Limb (tissue), 2 donors: ENCODE measurements around the gene WHAMM.
"Not testable (repeated sequence)": the region's sequence is repeated elsewhere in the genome, so short reads cannot be mapped to it uniquely, and the experiment has no call there.

Experiments used
- DNase-seq, 2 donors: peaks; one replicate each; pipeline ENCODE4 v3.0.0-alpha.2; 2016; ENCODE audit errors: extremely low spot score in 2 of 2

Gene WHAMM

DNA sequence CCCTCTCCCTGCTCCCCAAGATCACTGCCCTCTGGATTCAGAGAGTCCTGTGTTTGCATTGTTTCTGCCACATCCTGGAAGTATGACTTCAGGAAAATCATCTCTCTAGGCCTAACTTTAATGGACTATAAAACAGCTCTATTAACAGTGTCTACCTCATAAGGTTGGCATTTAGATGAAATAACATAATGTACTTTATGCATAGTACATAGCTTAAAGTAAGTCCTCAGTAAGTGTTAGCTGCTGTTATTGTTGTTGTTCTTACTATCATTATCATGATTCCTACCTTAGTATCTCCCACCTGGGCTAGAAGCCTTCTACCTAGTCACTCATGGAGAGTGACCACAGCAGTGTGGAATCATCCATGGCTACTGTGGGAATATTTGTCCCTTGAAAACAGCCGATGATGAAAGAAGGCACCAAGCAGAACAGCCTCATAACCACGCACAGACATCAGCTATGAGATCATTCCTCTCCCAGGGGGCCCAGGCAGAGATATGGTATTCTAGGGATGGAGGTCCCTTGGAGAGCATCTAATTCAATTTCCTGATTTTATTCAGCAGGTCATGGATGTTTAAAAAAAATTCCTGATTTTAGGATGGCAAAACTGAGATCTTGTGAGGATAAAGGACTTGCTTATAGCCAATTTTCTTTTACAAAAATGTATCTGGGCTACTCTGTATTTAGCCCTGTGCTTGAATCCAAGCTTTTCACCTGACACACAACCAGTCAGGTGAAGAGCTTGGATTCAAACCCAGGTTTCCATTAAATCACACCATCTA is 5.4 kb upstream of the WHAMM start:
- no peak for DNase-seq

DNA sequence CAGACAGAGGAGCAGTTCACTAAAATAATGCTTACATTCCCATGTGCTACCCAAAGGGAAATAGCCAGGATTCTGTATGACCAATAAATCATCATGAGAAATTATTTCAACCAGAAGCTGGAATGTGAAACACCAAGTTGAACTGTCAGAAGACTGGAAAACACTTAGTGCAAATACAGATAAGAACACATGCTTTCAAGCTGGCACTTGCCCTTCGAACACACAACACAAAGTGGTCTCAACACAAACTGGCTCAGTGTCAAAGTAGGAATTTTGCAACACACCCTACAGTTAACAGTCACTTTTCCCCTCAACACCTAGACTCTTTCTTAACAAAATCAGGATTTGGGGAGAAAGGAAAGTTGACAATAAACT is 4.9 kb upstream of the WHAMM start:
- no peak for DNase-seq

DNA sequence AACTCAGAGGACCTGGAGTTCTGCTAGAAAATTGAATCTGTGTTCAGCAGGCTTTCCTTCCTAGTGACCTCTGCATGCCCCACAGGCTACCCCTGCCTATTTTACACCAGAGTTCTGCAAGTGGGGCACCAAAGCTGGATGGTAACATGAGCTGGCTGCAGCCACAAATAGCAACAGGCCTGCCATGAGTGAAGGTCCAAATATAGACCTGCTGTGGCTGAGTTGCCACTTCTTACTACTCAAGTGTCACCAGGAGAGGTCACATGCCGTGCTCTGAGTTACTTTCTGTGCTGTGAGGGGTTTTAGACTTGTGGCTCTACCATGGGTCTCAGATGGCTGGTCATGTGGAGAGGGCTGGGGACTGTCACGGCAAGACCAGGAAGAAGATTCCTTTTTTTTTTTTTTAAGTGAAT is 3.4 kb upstream of the WHAMM start, which contains the start of gene FSD2:
Gene FSD2 (minus strand): TSS at position 76 of the 413 bp plus-strand sequence. CDS start 18,679 bp downstream, outside the sequence.
- DNase-seq = peak; percentile 2 to 32

DNA sequence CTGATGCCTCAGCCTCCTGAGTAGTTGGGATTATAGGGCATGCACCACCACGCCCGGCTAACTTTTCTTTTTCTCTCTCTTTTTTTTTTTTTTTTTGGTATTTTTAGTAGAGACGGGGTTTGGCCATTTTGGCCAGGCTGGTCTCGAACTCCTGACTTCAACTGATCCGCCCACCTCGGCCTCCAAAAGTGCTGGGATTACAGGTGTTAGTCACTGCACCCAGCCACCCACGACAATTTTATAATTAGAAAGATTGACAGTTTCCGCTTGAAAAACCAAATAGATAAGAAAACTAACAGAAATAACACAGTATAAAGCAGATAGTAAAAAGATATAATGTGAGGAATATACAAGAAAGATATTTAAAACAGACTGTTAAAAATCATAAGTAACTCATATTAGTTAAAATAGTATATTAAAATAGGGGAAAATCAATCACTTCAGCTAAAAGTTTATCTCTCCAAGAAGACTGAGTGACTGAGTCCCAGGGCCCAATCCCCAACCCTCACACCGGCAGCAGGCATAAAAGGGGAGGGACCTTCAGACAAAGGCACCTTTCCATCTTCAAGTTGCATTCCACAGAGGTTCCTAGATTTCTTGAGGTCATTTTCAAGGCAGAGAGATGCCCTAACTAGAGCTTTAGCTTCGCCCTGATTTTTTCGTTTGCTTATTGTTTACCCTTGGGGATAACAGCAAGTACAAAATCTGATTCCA is 1.4 kb upstream of the WHAMM start:
- DNase-seq = no peak

DNA sequence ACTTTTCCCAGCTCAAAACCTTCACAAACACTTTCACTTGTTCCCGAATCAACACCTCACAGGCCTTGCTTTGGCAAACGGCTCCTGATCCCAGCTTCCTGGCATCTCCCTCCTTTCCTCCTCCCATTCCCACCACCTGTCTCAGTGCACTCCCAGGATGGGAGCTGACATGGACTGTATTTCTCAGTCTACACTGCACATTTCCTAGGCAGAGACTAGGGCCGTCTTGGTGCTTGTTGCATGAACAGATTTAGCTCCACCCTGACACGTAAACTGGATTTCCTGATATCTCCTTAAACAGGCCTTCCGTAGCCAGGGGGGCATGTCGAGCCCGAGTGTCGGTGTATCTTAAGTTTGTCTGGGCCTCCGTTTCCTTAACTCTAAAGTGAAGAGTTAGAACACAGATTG is 790 bp upstream of the WHAMM start:
- DNase-seq = no peak

DNA sequence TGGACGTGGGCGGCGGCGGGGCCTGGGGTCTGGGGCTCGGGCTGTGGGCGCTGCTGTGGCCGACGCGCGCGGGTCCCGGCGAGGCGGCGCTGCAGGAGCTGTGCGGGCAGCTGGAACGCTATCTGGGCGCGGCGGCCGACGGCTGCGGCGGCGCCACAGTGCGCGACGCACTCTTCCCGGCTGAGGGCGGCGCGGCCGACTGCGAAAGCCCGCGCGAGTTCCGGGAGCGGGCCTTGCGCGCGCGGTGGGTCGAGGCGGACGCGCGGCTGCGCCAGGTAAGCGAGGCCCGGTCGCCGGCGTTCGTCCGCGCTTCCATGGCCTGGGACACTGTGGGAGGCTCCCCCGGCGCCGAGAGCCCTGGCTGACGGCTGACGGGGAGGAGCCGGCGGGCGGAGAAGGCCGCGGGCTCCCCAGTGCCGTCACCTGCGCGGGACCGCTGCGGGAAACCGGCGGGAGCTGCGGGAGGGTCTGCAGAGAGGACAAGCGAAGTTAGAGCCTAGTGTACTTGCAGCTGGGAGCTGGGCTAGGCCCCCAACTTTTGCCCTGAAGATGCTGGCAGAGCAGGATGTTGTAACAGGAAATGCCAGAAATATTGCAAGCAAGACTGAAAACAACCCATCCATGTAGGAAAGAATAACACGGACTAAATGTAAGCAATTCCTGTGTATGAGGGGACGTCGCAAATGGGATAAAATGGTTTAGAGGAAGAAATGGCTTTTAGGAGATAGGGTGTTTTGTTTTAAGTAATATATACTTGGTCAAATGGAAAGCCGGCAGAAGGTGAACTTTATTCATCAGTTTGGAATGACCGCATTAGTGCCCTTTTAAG is 847 bp downstream of the WHAMM start:
- DNase-seq = peak in 1 of 2 donors; percentile 8

DNA sequence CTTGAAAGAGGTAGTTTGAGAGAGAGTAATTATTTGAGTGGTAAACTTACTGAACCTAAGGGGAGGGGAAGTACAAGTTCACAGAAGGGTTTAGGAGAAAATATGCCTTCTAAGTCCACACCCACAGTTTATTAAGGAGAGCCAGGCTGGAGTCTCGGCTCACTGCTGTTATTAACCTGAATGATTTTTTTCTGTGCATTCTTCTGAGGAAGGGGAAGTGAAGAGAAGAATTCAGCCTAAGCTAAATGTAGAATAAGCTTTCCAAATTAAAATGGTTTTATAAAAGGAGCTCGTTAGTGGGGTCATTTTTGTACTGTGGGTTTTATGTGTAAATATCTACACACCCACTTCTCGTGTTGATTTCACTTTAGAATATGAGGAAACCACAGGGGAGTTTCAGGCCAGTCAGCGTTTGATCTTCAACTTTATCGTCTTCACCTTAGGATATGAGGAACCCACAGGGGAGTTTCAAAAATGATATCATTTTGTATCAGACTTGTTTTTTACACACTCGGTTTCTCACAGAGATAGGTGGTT is 1.5 kb downstream of the WHAMM start:
- no peak for DNase-seq

DNA sequence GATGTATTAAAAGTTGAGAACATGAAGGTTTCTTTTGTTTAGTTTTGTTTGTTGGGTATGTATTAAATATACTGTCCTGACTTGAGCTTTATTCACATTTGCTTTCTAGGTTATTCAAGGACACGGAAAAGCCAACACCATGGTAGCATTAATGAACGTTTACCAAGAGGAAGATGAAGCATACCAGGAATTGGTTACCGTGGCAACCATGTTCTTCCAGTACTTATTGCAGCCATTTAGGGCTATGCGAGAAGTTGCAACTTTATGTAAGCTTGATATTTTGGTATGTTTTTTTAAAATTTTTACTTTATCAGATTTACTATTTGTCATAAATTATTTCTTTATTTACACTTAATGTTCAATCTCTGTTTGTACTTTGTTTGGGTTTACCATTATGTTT is 3.6 kb downstream of the WHAMM start:
- no peak for DNase-seq

DNA sequence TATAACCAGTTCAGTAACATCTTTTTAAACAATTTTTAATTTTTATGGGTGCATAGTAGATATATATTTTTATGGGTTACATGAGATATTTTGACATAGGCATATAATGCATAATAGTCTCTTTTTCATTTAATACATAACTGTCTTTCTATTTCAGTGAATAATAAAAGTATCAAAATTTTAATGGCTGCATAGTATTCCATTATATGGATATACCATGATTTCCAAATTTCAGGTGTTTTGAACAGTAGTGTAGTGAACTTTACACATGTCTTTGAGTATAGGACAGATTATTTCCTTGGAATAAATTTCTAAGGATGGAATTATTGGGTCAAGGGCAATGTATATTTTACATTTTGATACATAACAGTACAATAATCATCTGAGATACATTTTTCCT is 10.7 kb downstream of the WHAMM start:
- no peak for DNase-seq

DNA sequence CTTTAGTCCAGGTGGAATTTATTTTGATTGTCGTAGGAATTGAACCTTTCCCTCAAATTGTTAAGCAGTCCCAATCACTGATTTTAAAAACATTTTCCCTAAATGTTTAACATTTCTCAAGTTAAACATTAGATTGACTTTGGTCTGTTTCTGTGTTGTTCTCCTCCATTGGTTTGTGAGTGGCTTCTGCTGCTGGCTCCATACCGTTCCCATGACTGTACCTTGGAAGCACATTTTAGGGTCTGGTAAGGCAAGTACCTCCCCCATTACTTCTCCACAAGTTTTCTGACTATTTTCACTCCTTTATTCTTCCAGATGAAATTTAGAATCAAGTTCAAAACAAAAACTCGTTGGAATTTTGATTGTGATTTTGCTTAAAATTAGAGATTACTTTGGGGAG is 12.0 kb downstream of the WHAMM start:
- DNase-seq = not testable (repeated sequence)

DNA sequence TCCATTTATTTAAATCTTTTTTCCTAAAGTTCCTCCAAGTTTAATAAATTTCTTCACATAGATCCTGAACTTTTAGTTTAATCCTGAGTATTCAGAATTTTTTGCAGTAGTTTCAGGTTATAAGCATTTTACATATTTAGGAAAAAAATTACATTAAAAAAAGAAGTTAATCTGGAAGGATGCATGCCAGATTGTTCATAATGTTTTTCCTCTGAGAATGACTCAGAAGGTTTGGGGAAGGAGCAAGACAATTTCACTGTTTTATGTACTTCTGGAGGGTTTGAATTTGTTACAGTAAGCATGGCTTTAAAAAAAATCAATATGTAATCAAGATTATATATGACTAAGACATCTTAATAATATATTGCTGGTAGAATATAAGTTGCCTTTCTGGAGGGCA is 12.4 kb downstream of the WHAMM start:
- not testable (repeated sequence) for DNase-seq

DNA sequence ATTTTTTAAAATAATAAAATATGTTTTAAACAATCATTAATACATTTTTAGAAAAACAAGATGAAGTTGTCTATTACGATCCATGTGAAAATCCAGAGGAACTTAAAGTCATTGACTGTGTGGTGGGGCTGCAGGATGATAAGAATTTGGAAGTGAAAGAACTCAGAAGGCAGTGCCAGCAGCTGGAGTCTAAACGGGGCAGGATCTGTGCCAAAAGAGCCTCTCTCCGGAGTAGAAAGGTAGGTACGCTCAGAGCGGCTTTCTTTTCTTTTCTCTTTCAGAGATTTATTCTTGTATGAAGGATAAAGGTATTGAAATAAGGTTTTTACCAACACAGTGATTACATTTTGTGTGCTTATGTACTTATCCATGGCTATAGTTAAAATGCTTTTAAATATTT is 13.6 kb downstream of the WHAMM start:
- DNase-seq = no peak

DNA sequence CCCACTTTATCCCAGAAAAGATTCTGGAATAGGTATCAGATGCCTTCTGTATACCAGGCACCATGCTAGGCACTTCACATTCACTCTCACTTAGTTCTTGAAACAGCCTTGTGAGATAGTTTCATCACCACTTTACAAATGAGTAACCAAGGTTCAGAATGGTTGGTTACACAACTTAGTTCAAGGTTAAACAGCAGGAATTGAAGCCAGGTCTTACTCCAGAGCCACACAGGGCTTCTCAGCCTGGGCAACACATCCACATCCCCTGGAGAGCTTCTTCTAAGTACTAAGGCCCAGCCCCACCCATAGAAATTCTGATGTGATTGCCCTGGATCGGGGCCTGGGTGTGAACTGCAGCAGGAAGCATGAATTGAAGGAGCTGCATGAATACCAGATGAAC is 18.6 kb downstream of the WHAMM start:
- no peak for DNase-seq

DNA sequence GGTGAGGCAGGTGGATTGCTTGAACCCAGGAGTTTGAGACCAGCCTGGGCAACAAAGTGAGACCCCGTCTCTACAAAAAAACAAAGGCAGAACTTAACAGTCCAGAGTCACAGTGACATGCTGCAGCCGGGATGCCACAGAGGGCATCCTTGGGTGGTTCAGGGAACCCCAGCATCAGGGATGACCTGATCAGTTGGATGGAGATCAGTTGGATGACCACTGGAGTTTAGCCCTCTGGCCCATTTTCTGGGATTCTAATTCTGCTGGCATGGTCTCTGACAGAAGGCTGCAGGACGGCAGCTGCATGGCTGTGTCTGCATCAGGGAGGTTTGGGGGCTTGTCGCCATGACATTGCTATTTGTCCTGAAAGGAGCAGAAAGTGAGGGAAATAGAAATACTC is 19.8 kb downstream of the WHAMM start:
- DNase-seq = no peak

DNA sequence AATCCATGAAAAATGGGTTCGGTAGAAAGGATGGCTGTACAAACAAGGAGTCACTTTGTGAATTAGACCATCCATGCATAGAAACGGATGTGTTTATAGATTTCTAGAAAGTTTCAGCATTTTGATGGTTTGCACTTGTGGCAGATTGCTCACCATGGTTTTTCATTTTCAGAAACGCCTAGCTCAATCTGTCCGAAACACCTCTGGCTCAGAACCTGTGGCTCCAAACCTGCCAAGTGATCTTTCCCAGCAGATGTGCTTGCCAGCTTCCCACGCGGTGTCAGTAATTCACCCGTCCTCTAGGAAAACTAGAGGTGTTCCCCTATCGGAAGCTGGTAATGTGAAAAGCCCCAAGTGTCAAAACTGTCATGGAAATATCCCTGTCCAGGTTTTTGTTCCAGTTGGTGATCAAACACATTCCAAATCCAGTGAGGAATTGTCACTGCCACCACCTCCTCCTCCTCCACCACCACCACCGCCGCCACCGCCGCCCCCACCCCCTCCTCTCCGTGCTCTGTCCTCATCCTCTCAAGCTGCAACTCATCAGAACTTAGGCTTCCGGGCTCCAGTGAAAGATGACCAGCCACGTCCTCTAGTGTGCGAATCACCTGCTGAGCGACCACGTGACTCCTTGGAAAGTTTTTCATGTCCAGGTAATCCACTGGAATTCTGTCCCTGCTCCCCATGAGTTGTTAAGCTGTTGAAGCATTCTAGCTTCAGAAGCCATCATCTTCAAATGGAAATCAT is 21.2 kb downstream of the WHAMM start:
- DNase-seq = no peak

DNA sequence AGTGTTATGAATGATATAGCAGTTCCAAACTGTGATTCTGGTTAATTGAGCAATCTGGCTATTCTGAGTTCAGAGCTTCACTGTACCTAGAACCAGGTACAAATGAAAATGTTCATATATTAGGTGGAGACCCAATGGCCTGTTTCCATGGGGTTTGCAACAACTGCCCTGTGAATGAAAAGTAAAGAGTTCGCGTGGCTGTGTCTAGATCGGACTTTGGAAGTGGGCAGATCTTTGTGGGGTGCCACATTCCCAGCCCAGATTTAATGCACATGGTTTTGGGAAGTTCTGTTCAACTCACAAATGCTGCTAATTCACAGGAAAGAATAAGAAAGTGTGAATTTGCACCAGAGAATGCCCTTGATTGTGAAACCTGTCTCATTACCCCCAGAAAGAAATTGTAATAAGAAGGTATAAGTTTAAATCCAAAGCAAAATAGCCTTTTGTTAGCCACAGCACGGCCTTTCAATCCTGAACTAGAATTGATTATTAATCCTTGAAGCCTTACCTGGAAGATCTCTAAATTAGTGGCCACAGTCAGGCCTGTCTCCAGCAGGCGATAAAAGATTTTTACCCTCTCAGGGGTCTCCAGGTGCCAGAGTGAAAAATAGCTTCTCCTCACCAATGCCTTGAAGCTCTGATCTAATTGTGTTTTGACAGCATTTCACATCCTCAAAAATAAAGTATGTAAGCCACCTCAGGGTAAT is 22.6 kb downstream of the WHAMM start:
- DNase-seq = no peak

DNA sequence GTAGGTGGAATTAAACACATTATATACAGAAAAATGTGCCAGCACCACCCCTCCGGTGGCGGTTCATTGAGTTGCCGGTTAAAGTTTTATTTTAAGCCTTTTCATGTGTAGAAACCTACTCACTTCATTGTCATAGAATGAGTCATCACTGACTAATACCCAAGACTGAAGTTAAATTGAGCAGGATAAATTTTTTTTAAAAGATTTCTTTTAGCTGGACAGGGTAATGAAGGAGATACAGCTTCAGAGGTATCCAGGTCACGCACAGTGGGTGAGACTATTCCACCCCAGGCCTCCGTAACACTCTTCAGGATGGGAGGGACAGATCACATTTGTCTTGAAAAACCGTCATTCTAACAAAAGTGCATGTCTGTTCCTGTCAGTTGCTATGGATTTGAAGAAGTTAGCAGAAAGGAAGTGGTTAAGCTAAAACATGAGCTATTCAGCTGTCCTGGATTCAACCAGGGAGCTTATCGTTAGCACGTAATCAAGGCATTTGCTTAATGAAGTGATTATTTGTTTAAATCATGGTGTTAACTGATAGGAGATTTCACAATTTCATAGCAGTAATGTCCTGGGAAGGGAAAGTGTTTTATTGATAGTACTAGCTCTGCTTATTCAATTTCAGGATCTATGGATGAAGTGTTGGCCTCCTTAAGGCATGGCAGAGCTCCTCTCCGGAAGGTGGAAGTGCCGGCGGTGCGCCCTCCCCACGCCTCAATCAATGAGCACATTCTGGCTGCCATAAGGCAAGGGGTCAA is 23.4 kb downstream of the WHAMM start:
- no peak for DNase-seq

DNA sequence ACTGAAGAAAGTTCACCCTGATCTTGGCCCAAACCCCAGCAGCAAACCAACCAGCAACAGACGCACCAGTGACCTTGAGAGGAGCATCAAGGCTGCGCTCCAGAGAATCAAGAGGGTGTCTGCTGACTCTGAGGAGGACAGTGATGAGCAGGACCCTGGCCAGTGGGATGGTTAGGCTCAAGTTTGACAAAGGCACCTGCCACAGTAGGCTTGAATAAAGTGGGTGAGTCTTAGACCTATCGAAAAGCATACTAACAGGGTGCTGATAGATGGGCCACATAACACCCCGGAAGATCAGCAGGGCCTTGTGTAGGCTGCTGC is 23.9 kb downstream of the WHAMM start:
- no peak for DNase-seq

DNA sequence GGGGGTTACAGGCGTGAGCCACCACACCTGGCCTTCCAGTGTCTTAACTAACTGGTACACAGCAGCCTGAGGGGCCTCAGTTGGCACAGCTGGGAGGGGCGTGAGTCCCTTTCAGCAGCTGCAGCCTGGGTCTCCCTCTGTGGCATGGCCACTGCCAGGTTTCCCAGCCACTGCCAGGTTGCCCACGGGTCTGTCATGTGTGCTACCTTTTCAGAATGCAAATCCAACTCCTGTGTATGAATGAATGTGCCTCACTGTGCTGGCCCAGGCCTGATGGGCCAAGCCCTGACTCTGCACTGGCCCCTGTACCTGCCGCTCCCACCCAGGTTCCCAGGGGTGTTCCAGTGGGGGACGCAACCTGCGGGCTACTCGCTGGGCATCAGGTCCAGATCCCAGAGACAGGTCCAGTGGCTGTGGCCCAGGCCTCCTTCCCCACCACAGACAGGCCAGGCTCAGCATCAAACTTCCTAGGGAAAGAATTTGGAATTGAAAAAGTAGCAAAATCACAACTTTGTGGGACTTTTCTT is 26.0 kb downstream of the WHAMM start:
- DNase-seq = no peak
